Measurements from ENCODE around the gene PMAIP1. TPM values are rescaled to one million over a fixed set of nuclear protein-coding genes. Genes with fewer than 3 reads are reported as not detected.

PMAIP1 gene
- total RNA-seq, 1 donor from 2014 or later: 23.6 TPM

DNA sequence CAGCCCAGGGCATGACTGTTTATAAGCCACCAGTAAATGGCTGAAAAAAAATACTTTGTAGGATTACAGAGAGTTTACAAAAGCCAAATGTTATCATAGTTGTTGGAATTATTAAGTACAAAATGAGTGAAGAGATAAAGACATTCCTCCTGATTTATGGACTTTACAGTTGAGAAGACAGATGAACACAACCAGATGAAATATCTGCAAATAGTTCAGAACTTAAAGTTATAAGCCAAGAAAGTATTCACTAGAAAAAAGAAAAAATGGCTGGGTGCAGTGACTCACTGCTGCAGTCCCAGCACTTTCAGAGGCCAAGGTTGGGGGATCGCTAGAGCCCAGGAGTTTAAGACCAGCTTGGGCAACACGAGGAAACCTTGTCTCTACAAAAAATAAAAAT lies 11.2 kb downstream of the PMAIP1 start:
- intact Hi-C loops (cut with micrococcal nuclease): no loop called here

DNA sequence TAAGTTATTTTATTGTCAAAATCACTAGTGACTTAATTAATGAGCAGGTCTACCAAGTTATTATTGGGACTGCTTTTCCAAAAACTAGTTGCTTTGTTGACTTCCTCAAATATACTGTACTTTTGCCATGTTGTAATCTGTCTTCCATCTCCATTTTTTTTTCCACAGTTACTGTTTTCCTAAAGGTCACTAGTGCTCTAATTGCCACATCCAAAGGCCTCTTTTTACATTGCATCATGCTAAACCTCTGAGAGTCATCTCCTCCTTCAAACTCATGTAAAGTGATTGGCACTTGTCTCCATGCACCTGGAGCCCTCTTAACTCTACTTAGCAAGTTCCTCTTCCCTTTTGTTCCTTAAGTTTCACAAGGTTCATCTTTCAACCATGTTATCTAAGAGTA lies 11.8 kb downstream of the PMAIP1 start:
- intact Hi-C loops (cut with micrococcal nuclease): no loop called here

DNA sequence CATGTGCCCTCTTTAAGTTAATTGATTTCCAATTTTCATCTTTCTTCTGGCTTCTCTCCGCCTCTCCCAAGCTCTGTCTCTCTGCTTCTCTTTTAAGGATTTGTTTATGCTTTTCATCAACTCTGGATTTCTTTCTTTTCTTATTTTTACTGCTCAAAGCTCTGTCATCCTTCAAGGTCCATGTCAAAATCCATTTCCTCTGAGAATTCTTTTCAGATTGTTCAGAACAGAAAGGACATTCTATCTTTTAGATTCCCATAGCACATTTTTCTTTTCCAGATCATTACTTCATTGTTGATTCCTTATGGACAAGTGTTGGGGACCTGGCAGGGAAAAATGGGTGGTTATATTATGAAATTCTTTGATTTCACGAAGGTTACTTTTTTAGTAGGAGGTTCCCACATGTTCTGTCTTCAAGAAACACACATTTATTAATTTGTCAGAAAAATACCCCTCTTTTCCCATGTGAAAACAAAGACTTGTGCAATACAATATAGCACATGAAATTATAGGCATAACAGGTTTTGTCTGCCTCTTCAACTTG lies 12.3 kb downstream of the PMAIP1 start:
- intact Hi-C loops (cut with micrococcal nuclease): no loop called here

DNA sequence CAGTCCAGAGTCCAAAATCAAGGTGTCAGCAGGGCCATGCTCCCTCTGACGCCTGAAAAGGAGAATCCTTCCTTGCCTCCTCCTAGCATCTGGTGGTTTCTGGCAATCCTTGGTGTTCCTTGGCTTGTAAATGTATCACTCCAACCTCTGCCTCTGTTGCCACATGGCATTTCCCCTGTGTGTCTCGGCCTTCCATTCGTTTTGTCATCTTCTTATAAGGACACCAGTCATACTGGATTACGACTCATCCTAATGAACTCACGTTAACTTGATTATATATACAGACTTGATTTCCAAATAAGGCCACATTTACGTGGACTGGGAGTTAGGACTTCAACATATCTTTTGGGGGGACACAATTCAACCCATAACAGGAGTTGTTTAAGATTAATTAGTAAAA lies 15.8 kb downstream of the PMAIP1 start:
- intact Hi-C loops (cut with micrococcal nuclease): no loop called here

DNA sequence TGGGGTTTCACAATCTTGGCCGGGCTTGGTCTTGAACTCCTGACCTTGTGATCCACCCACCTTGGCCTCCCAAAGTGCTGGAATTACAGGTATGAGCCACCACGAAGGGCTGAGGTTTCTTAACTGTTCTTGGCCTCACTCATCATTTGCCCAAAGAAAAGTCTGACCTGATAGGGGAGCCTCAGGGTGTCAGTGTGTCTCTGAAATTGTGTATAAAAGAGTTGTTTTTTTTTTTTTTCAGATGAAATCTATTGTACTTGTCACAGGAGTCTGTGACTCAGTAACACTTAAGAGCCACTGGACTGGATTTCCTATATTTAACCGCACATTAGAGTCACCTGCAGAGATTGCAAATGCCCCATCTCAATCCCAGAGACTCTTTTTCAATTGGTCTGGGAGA lies 16.9 kb downstream of the PMAIP1 start:
- intact Hi-C loops (cut with micrococcal nuclease): loop anchor here (1.0 kb wide), 1 partner anchor 9 kb away; no protein-coding TSS in a partner anchor

DNA sequence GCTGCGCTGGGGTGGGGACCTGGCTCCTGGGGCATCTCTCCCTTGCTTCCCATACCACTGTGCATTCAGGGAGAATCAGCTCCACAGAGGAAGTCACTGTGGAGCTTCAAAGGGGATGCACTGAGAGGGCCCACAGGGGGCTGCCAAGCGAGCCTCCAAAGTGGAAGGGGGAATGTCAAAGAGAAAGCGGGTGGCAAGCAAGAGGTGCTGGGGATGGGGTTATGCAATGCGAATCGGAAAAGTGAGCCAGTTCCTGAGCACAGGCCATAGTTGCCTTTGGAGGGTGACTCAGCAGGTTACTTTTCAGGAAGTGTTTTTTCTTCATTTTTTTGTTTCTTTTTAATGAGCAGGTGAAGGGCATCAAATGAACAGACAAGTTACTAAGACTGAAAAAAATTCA lies 17.6 kb downstream of the PMAIP1 start:
- intact Hi-C loops (cut with micrococcal nuclease): loop anchor here (1.0 kb wide), 1 partner anchor 10 kb away; no protein-coding TSS in a partner anchor

DNA sequence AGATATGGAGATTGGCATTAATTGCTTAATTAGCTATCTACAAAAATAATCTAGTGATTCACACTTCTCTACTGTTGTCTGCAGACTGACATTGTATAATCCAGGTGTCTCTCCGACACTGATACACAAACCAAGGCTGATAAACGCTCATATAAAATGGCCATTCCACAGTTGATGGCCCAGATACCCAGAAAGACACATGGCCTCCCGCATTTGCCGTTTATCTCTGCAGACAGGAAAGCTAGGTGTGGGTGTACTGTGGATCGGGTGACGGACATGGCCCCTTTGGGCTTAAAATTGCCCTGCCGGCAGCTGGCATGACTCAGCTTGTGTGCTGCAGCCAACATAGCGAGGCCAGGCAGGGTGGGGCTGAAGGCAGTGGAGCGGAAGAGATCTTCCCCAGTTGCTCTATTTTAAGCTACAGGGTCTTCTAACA lies 18.5 kb downstream of the PMAIP1 start:
- intact Hi-C loops (cut with micrococcal nuclease): no loop called here

DNA sequence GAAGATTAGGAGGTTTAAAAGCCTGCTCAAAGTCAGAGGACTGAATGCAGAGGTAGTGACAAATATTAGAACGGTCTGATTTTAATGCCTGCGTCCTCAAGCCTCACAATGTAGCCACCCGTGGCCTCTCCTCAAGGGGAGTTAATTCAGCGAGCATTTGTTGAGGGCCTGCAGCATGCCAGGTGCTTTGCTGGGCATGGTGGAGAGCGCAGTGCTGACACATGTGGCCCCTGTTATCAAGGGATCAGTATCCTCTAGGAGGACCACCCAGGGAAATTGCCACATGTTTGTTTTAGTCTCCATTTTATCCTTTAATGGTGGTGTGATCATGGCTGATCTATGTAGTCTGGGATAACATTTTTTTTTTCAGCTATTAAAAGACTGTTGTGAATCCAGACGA lies 19.2 kb downstream of the PMAIP1 start:
- intact Hi-C loops (cut with micrococcal nuclease): no loop called here

DNA sequence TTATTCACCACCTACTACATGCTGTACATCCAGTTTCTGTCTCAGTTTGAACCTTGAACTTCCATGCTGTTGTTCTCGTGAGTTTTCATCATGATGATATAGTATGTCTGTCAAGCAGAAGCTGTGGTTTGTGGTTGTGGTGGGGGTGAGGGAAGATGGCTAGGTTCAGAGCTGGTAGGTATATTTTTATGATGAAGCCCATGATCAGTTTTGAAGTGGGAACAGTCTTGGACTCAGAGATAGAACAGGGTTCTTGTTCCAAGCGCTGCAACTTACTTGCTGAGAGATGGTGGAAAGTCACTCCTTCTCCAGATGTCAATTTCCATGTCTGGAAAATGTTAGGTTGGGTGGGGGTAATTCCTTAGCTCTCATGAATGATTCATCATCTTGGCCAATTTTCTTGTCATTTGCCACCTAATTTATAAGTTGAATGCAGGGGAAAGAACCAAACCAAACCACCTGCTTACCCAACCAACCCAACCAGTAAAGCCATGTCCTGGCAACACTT lies 21.6 kb downstream of the PMAIP1 start:
- intact Hi-C loops (cut with micrococcal nuclease): loop anchor here (1.0 kb wide), 1 partner anchor 36 kb away; no protein-coding TSS in a partner anchor

DNA sequence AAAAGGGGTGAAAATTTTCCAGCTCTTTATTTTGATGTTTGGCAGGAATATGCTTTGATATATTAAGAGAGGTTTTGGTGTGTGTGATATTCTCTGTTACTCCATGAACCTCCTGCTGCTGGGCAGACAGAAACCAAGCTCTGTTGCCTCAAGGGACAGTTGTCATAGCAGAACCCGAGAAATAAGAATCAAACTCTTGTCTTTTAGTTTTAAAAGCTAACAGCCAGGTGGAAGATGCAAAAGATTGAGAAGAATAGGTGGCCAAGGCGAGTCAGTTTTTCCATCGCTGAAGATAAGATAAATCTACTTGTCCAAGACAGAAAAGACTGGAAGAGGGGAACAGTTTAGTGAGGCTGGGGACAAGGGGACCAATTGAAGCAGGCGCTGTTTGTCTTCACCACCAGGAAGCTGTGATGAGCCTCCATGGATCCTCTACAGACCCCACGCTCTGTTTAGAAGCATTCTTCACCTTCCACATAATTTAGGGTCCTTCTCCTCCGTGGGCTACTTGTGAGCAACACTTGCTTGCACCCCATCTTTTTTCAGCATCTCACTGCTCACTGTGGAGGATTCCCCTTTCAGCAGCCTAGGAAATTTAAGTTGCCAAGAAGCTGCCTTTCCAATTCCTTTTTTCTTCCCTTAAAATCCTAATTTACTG lies 23.9 kb downstream of the PMAIP1 start:
- intact Hi-C loops (cut with micrococcal nuclease): no loop called here

DNA sequence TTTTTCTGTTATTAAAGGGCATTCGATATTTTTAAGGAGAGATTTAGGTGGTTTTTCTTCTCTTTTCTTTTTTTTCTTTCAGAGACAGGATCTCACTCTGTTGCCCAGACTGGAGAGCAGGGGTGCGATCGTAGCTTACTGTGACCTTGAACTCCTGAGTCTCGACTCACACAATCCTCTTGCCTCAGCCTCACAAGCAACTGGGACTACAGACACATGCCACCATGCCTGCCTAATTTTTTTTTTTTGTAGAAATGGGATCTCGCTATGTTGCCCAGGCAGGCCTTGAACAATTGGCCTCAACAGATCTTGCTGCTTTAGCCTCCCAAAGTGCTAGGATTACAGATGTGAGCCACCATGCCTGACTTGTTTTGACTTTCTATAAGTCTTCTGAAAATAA lies 26.3 kb downstream of the PMAIP1 start:
- intact Hi-C loops (cut with micrococcal nuclease): no loop called here

DNA sequence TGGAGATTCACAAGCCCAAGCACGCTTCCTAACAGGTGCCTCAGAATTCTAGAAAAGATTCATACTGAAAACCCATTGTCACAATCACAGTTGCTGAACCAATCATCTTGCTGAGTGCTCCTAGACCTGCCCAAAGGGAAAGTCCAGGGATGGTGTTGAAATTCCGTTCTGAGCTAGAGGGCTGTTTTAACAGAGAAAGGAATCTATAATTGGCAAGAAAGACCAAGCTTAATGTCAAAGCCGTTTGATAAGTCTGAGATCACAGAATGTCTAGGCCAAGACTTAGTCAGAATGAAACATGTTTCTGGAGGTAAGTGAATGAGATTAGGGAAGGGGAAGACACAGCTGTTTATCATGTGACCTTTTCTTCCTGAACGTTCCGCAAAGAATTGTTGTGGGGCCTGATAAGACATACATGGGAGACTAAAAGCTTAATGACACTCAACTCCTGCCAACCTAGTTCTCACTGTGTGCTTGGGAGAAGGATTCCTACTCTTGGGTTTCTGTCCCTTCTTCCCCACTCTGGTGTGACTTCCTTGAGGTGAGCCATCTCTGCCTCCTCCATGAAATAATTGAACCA lies 27.5 kb downstream of the PMAIP1 start:
- intact Hi-C loops (cut with micrococcal nuclease): no loop called here

DNA sequence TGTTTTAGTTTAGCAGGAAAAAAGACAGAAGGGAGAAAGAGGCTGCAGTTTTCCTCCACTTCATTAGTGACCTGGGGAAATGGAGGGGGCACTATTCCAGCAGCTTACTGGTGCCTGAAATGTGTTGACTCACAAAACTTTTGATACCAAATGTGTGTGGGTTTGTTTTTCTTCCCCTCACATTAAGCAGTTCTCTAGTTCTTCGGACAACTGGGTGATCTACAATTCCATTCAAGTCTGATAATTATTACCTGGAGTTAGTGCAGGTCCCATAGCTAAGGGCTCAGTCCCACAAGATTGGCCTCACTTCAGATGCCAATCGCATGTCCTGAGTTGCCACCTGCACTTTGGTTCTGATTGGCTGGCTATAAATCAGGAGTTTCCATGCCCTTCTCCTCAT lies 28.4 kb downstream of the PMAIP1 start:
- intact Hi-C loops (cut with micrococcal nuclease): no loop called here

DNA sequence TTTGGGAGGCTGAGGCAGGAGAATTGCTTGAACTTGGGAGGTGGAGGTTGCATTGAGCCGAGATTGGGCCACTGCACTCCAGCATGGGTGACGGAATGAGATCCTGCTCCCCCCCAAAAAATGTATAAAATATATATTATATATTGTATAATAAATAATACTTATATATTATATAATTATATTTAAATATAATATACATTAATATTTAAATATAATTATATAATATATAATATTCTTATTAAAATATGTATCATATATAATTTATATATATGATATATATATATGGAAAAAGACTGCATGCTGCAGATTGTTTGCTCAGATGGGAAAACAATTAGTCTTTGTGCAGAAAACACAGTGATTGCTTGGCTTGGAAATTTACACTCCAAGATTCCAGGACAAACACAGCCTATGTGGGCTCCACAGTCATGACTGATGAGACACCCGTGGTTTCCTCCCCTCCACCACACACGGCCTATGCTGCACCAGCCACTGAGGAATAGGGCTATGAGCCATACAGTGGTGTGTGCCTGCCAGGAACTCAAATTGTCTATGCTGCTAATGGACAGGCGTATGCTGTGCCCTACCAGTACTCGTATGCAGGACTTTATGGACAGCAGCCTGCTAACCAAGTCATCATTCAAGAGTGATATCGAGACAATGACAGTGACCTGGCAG lies 30.0 kb downstream of the PMAIP1 start:
- intact Hi-C loops (cut with micrococcal nuclease): no loop called here

DNA sequence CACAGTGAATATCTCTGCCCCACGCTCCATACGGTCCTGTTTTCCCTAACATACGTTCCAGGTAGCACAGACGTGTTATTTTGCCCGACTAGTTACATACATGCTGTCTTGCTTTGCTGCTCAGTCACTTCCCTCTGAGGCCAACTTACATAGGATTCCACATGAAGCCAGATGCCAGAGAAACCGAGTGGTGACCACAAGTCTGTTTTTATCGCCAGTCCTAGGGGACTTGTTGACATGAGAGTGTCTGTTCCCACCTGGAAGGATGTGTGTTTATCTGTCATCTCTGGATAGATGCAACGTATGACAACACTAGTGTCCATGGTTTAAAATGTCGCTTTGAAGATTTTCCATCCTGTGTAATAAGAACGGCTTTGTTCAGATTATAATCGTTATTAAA lies 32.6 kb downstream of the PMAIP1 start:
- intact Hi-C loops (cut with micrococcal nuclease): no loop called here

DNA sequence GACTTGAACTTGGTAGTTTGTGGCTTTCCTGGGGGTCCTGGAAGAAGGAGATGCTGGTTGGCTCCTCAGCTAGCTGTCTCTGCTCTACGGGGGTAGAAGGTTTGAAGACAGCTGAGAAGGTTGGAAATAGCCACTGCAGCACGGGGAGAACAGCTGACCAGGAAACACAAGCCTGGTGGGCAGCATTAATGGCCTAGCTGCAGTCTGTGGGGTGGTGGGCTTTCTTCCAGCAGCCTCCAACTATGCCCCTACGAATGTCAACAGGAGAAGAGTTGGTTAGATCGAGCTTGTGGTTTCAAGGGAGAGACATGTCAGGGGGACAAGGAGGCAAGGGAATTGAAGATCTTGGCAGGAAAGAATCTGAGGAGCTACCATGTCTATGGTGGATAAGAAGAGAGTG lies 38.9 kb downstream of the PMAIP1 start:
- intact Hi-C loops (cut with micrococcal nuclease): no loop called here

DNA sequence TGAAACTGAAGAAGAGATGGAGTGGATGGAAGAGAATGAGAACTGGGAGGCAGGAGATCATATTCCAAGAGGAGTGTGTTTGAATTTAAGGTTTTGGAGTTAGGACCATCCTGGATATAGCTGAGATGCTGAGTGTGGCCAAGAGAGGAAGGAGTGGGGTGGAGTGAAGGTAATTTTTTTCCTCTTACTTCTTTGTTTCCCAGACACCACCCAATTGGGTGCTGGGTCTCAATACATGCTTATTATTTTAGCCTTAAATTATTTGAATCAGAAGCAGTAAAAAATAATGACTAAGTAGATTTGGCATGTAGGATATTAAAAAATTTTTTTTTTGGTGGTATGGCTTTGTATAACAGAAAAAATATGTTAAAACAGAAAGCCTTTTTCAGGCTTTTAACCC lies 39.3 kb downstream of the PMAIP1 start:
- intact Hi-C loops (cut with micrococcal nuclease): no loop called here

DNA sequence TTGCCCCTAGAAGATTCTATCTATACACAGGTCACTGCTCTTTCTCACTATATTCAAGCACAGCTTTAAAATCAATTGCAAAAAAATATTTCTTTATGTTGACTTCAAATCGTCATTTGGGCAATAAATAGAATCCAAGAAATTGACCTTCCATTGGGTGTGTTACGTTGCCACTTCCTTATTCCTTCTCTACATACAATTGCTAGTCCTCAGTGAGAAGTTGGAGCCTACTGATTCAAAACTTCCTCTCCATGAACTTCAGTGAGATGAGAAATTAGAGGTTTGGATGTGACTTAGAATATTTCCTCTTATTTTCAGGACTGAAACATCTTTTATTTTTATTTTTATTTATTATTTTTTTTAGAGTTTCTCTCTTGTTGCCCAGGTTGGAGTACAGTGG lies 40.3 kb downstream of the PMAIP1 start:
- intact Hi-C loops (cut with micrococcal nuclease): no loop called here

DNA sequence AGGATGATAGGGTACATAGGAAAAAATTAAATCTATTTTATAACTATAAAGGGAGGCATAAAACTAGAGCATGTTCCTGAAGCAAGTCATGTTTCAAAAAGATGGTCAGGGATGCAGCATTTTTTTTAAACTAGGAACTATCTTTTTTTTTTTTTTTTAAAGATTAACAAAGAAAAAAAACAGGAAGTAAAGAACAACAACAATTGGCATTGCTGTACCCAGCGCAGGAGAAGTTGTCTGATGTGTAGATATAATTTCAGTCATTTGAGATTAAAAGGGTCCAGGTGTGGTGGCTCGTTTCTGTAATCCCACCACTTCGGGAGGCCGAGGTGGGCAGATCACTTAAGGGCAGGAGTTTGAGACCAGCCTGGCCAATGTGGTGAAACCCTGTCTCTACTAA lies 41.5 kb downstream of the PMAIP1 start:
- intact Hi-C loops (cut with micrococcal nuclease): no loop called here

DNA sequence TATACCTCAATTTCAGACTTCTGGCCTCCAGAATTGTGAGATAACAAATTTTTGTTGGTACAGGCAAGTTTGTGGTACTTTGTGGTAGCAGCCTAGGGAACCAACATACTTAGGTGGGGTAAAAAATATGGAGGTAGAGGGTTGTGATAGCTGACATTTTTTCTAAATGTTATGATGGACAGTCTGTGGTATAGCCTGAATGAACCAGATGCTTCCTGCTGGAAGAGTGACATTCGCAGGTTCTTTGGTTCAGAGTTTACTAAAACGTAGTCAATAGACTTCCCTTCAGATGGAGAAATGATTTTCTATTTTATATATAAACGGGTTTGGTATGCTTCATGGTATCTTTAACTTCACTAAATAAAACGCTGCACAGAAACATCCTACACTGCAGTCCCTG lies 42.8 kb downstream of the PMAIP1 start:
- intact Hi-C loops (cut with micrococcal nuclease): no loop called here

DNA sequence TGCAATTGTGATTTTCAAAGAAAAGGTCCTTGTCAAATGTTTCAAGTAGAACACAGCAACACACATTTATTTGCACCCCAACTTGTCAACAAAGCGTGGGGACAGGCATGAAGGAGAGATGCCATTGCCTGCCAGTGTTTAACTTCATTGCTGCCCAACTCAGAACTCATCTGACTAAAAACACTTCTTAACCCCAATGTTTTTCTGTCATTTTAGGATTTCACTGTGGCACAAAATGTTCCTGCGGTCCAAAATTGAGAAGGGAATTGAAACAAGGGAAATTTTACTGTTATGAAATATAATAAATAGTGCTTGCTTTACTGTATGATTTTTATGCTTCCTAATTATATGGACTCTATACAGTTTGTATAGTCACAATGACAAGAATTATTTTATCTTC lies 45.7 kb downstream of the PMAIP1 start:
- intact Hi-C loops (cut with micrococcal nuclease): no loop called here
